OCI-M2 (cell line): Measurements from ENCODE around the gene SPRY4.
"Not testable (repeated sequence)": the region's sequence is repeated elsewhere in the genome, so short reads cannot be mapped to it uniquely, and the experiment has no call there.

Source experiments
- DNase-seq: peaks from one replicate; lab custom pipeline; 2025; ENCODE audit not compliant: unreplicated experiment; lab: John Stamatoyannopoulos, UW

SPRY4 gene

GRCh38 chr5:142264084-142264483, 60.7 kb downstream of the SPRY4 start:
- DNase-seq = not testable (repeated sequence)

DNA sequence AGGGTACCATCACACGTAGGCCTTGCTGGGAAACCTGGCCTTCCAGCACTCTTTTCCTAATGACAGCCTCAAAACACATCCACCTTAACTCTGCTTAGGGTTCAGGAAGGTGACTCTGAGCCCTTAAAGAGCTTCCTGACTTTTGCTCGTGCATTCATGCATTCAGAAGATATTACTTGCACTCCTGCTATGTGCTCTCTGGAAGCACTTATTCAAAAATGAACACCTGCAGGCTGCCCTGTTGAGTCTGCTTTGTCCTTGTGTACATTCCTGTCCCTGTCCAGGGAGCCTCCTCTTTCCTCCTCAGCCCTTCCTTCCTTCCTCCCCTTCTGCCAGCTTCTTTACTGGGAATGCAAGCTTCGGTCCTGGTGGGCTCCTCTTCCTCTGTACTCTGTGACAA, 61.5 kb downstream of the SPRY4 start:
- no peak for DNase-seq

- DNase-seq = no peak
These were observed 62.1 kb downstream of the SPRY4 start for GRCh38 chr5:142262683-142263082.
